ENCODE data around the gene BAIAP2L2. TPM values are rescaled to one million over a fixed set of nuclear protein-coding genes. Genes with fewer than 3 reads are reported as not detected.
A peak's percentile ranks its signal among the peaks of the same experiment; 100 is the strongest.

BAIAP2L2 gene
- total and polyA plus RNA-seq, 2 experiments from 2014 or later: 3.9 to 5.6 TPM

- no peak for DNase-seq (ENCODE audit: low spot score)
- Histone ChIP-seq H3K27ac (ENCODE audit: low read depth) (no peak overlapping the region), H3F3A (replicated peaks; ENCODE audit: low read depth) (0 out of 2 replicates have a peak, but pooled peaks cover 5% of the 10 kb centered on the region), H3K4me1 (ENCODE audit: insufficient read depth) (peaks cover 15% of the 10 kb centered on the region; the same call in 1 of the 2 replicates), H3K9me2 (ENCODE audit: insufficient read depth) (no peaks in the 10 kb centered on the region), H4K20me1 (replicated peaks; ENCODE audit: insufficient read depth) (no peaks in the 10 kb centered on the region), H3K79me2 (replicated peaks; ENCODE audit: insufficient read depth) (no peaks in the 10 kb centered on the region), H3K36me3 (ENCODE audit: insufficient read depth) (no peaks in the 10 kb centered on the region), H3K4me2 (peak overlapping the region; percentile 94; the same call in 1 of the 2 replicates), H2AFZ (no peak overlapping the region), H3K4me3 (0 out of 2 replicates have a peak overlapping the region, but pooled peaks have one; percentile 64), H3K27me3 (ENCODE audit: insufficient read depth) (no peaks in the 10 kb centered on the region)
- H3K4me1 Mint-ChIP-seq: peaks cover 15% of the 10 kb centered on the region
- no peak for ATAC-seq
- H3K27me3 Mint-ChIP-seq (ENCODE audit: insufficient read depth, low read depth, poor library complexity): peaks cover 7% of the 10 kb centered on the region
- peaks cover 6% of the 10 kb centered on the region; the same call in 1 of the 3 replicates for H3K36me3 Mint-ChIP-seq (ENCODE audit: low read depth)
- no peak overlapping the region for H3K27ac Mint-ChIP-seq
- H3K4me3 Mint-ChIP-seq: peak overlapping the region; percentile 77
- no peak for TF ChIP-seq ZNF114 (CRISPR knock-in tag; IDR thresholded peaks at IDR 0.05)
- no peak for TF ChIP-seq EZH2 (IDR thresholded peaks at IDR 0.05; ENCODE audit: low read depth, unreplicated experiment)
- no peak for TF ChIP-seq EZH2phosphoT487 (IDR thresholded peaks at IDR 0.05; ENCODE audit: unreplicated experiment)
- TF ChIP-seq, protein P1, sequence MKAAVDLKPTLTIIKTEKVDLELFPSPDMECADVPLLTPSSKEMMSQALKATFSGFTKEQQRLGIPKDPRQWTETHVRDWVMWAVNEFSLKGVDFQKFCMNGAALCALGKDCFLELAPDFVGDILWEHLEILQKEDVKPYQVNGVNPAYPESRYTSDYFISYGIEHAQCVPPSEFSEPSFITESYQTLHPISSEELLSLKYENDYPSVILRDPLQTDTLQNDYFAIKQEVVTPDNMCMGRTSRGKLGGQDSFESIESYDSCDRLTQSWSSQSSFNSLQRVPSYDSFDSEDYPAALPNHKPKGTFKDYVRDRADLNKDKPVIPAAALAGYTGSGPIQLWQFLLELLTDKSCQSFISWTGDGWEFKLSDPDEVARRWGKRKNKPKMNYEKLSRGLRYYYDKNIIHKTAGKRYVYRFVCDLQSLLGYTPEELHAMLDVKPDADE (IDR thresholded peaks at IDR 0.05): no peak
- no peak for TF ChIP-seq ZNF462 (CRISPR knock-in tag; IDR thresholded peaks at IDR 0.05)
- no peak for TF ChIP-seq CREB1 (CRISPR knock-in tag; IDR thresholded peaks at IDR 0.05; ENCODE audit: low read depth)
- no peak for TF ChIP-seq POLR2AphosphoS5 (IDR thresholded peaks at IDR 0.05; ENCODE audit: low read depth)
- TF ChIP-seq NANOG (IDR thresholded peaks at IDR 0.05; ENCODE audit: borderline replicate concordance): no peak
- no peak for TF ChIP-seq JUNB (IDR thresholded peaks at IDR 0.05; ENCODE audit: unreplicated experiment)
- TF ChIP-seq ZNF331 (CRISPR knock-in tag; IDR thresholded peaks at IDR 0.05; ENCODE audit: low read depth): no peak
- H3K9me3 Mint-ChIP-seq: no peaks in the 10 kb centered on the region; the same call in 2 of the 3 replicates
Measured at GRCh38 chr22:38098410-38099249, 11.9 kb downstream of the BAIAP2L2 start.
